ENCODE data around the gene KRTAP3-1. TPM values are rescaled to one million over a fixed set of nuclear protein-coding genes. Genes with fewer than 3 reads are reported as not detected.

KRTAP3-1 gene
- total RNA-seq, 4 donors from 2014 or later, result not detected

- no peak for TF ChIP-seq CTCF (IDR thresholded peaks at IDR 0.05; ENCODE audit: low read depth)
These were observed 18.0 kb upstream of the KRTAP3-1 start, which contains the start of gene KRTAP1-5 for GRCh38 chr17:41026715-41027471. Gene KRTAP1-5, minus strand, starts transcription at chr17:41027208. Its CDS starts 53 bp downstream, at chr17:41027155.

GRCh38 chr17:41024697-41025096 is 15.8 kb upstream of the KRTAP3-1 start:
- no peak for TF ChIP-seq CTCF (IDR thresholded peaks at IDR 0.05; ENCODE audit: low read depth)

GRCh38 chr17:41020336-41020735 is 11.4 kb upstream of the KRTAP3-1 start:
- TF ChIP-seq CTCF (IDR thresholded peaks at IDR 0.05; ENCODE audit: low read depth), result no peak

DNA sequence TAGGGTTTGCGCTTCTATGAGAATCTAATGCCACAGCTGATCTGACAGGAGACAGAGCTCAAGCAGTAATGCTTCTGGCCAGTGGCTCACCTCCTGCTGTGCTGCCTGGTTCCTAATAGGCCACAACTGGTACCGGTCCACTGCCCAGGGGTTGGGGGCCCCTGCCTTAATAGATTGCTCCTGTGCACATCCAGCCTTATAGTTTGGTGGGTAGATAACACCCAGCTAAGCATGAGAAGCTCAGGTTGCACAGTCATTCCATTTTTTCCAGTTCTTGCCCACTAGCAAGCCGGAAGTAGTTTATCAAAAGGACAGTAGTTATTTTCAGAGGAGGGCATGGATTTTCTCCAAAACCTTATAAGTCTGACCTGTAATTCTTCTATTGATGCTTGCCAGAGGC is 10.5 kb upstream of the KRTAP3-1 start:
- TF ChIP-seq CTCF (IDR thresholded peaks at IDR 0.05; ENCODE audit: low read depth), result no peak

DNA sequence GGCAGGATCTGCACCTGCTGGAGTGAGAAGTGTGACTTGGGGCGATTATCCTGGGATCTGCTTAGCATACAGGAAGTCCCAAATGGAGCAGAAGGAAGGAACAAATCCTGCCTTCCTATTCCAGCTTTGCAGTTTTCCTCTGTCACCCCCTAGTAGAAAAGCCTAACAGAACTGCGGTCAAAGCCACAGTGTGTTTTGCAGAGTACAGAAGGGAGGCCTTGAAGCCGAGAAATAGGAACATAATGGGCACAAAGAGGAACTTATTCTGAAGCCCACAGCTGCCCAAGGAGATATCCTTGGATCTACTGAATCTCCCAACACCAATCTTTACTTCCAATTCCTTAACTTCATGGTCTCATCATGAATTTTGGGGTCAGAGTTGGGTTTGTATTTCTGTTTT is 9.6 kb upstream of the KRTAP3-1 start:
- TF ChIP-seq CTCF (IDR thresholded peaks at IDR 0.05; ENCODE audit: low read depth), result no peak

DNA sequence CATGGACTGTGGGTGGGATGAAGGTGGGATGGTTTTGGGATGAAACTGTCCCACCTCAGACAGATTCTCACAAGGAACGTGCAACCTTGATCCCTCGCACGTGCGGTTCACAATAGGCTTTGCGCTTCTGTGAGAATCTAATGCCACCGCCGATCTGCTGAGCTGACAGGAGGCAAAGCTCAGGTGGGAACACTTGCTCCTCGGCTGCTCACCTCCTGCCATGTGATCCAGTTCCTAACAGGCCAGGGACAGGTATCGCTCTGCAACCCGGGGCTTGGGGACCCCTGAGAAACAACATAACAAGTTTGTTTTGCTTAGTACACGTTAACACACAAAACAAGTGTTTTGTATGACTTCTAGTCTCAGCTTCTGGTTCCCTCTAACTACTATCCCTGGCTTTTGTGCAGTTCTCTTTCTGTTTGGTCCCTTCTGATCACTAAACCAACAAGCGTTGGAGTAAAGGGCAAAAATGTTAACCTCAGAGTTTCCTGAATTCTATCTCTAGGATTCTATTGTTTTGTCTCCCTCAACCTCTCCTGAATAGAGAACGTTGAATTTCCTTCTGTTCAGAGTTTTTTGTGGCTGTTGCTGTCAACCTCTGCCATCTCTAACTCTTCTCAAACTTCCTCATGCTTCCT is 7.8 kb upstream of the KRTAP3-1 start:
- no peak for TF ChIP-seq CTCF (IDR thresholded peaks at IDR 0.05; ENCODE audit: low read depth)

DNA sequence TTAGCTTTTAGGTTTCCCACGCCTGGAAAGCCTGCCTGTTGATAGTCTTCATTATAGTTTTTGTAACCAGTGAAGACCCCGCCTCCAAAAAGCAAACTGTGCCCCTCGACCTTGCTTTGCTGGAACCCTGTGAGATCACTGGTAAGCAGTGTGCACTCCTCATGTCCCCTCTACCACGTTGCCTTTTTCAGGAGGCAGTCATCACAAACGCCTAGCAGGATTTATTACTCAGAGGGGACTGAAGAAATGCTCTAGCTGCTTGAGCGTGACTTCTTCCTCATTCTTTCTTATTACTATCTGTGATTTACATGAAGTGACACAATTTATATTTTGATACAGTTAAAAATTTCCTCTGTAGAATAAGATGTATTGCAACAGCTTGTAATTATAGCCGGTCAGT is 6.5 kb upstream of the KRTAP3-1 start:
- no peak for TF ChIP-seq CTCF (IDR thresholded peaks at IDR 0.05; ENCODE audit: low read depth)
